Stimulated activated effector memory CD8-positive, alpha-beta T cell treated with anti-CD3 and anti-CD28 coated beads, Interleukin-12 subunit alpha, Interleukin-12 subunit beta, amount 100 ng/mL, for 72 hours (primary cell): ENCODE measurements around the gene KCTD1.

Source experiments
- ATAC-seq: fragments of 150-1000 bp; cut with Tn5 transposase; 2 replicates; pipeline ENCODE4 v1.10.0; 2021
- DNase-seq, 2 donors: peaks; one replicate each; pipeline ENCODE4 v3.0.0; 2021 to 2022; ENCODE audit warnings: low spot score in 2 of 2
- H3K27ac Mint-ChIP-seq: one replicate; pipeline ENCODE4 v1.8.0; 2022; ENCODE audit warnings: mild to moderate bottlenecking, mixed read lengths
- H3K36me3 Mint-ChIP-seq: one replicate; pipeline ENCODE4 v1.8.0; 2022; ENCODE audit warnings: mild to moderate bottlenecking, mixed read lengths
- H3K4me1 Mint-ChIP-seq: one replicate; pipeline ENCODE4 v1.8.0; 2022; ENCODE audit warnings: mixed read lengths
- H3K4me3 Mint-ChIP-seq: one replicate; pipeline ENCODE4 v1.8.0; 2022; ENCODE audit warnings: mild to moderate bottlenecking, mixed read lengths
- H3K9me3 Mint-ChIP-seq: one replicate; pipeline ENCODE4 v1.8.0; 2022; ENCODE audit warnings: mixed read lengths

KCTD1 gene

GRCh38 chr18:26405190-26405801 lies 143.1 kb downstream of the KCTD1 start:
- no peak overlapping the region for H3K4me3 Mint-ChIP-seq
- no peaks in the 10 kb centered on the region for H3K36me3 Mint-ChIP-seq
- ATAC-seq (peak; percentile 49), DNase-seq (no peak)
- no peaks in the 10 kb centered on the region for H3K4me1 Mint-ChIP-seq
- no peak overlapping the region for H3K27ac Mint-ChIP-seq
- no peaks in the 10 kb centered on the region for H3K9me3 Mint-ChIP-seq
